IPS-20b (cell line): ENCODE measurements around the gene BMP5.

Experiments used
- H3K27ac ChIP-seq: one replicate; pipeline ENCODE4 v1.5.1; 2013; ENCODE audit warnings: low read length
- H3K27me3 ChIP-seq: 2 replicates; pipeline ENCODE4 v1.6.1; 2013; ENCODE audit warnings: mild to moderate bottlenecking, low read length, inconsistent platforms; ENCODE audit not compliant: insufficient read depth
- H3K36me3 ChIP-seq: 2 replicates; pipeline ENCODE4 v1.6.1; 2013; ENCODE audit warnings: low read depth, mild to moderate bottlenecking, inconsistent platforms, low read length, moderate library complexity; ENCODE audit not compliant: insufficient read depth
- H3K4me1 ChIP-seq: 2 replicates; pipeline ENCODE4 v1.6.1; 2013; ENCODE audit warnings: mild to moderate bottlenecking, control low read depth, inconsistent platforms, low read length, moderate library complexity; ENCODE audit not compliant: insufficient read depth
- H3K4me3 ChIP-seq: 2 replicates; pipeline ENCODE4 v1.5.1; 2013; ENCODE audit warnings: mild to moderate bottlenecking, low read length, inconsistent platforms
- H3K9ac ChIP-seq: 2 replicates; pipeline ENCODE4 v1.6.1; 2013; ENCODE audit warnings: low read depth, mild to moderate bottlenecking, inconsistent platforms, low read length, moderate library complexity
- H3K9me3 ChIP-seq: 2 replicates; pipeline ENCODE4 v1.6.1; 2013; ENCODE audit warnings: mild to moderate bottlenecking, low read depth, low read length, inconsistent platforms; ENCODE audit not compliant: insufficient read depth

The BMP5 gene

DNA sequence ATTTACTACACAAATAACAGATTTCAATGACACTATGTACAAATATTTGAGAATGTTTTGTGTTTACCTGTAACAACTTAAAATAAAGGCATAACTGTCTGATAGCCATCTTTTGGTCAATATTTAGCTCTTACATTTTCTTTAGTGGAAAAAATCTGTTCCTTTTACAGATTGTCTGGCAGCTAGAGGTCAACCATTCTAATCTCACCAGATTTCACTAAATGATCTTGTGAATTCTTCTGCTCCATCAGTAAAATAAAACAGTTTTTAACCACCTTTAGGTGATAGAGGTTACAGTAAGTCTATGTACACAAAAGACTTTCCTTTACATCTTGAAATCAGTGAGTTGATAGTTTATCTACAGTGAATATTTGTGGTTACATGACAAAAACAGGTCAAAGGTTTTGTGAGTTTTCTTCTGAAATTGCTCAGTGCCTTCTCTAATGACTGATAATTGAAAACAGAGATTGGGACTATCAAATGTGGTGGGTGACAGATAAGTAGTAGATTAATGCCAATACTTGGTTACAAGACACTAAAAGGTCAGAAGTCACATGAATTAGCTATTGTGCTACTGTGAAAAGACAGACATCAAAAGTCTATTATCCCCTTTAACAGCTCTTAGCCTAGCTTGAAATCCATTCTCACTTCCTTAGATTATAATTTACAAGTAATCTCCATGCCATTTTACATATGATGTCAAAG, 47.4 kb downstream of the BMP5 start:
- Histone ChIP-seq H3K9me3 (no peaks in the 10 kb centered on the region), H3K9ac (no peak overlapping the region), H3K27ac (no peak overlapping the region), H3K36me3 (no peaks in the 10 kb centered on the region), H3K4me1 (peaks cover 4% of the 10 kb centered on the region; the same call in 1 of the 2 replicates), H3K4me3 (no peak overlapping the region), H3K27me3 (no peaks in the 10 kb centered on the region)

DNA sequence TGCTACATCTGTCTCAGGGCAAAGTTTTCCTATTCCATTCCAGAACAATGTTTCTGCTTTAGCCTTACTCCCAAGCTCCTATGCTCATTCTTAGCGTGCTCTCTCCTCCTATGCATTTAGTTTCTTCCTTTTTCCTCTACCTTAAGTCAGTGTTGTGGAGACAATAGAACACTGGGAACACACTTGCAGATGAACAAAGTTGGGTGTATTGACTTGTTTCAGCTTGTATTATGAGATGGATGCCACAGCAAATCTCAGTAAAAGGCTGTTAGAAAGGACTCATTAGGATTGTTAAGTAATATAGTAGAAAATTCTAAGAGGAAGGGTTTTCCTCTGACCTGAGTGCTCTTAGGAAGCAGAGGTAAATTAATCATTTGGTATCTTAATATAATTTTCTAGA, 48.4 kb downstream of the BMP5 start:
- H3K9ac ChIP-seq, result no peak overlapping the region
- H3K4me3 ChIP-seq, result no peak overlapping the region
- H3K4me1 ChIP-seq, result peaks cover 4% of the 10 kb centered on the region; the same call in 1 of the 2 replicates
- no peaks in the 10 kb centered on the region for H3K9me3 ChIP-seq
- no peaks in the 10 kb centered on the region for H3K27me3 ChIP-seq
- no peak overlapping the region for H3K27ac ChIP-seq
- H3K36me3 ChIP-seq, result no peaks in the 10 kb centered on the region

DNA sequence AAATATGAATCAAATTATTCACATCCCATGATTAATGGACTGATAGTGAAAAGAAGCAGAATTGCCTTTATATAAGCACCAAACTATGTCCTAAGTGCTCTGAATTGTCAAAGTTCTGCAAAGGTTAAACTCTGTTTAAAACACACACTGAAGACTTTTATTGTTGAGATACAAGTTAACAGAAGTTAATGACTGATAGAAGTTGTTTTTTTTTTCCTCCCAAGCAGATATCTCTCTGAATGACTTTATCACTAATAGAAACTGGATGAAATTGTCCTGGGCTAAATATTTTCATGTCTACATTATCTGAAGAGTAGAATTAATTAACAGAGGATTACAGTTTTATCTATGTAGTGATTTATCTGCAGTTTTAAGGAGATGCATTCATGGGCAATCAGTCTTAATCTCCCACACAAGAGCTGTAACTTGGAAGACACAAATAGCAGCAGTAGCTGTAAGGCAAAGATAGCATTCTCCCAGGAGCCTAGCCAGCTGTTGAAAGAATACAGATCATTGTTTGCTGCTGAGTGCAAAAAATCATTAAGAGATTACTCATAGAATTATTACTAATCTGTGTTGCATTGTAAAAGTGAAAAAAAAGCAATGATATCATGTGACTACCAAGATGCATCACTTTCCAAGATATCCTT, 49.9 kb downstream of the BMP5 start:
- Histone ChIP-seq H3K9ac (no peak overlapping the region), H3K36me3 (no peaks in the 10 kb centered on the region), H3K4me1 (peaks cover 4% of the 10 kb centered on the region; the same call in 1 of the 2 replicates), H3K27me3 (no peaks in the 10 kb centered on the region), H3K9me3 (no peaks in the 10 kb centered on the region), H3K4me3 (no peak overlapping the region), H3K27ac (no peak overlapping the region)

DNA sequence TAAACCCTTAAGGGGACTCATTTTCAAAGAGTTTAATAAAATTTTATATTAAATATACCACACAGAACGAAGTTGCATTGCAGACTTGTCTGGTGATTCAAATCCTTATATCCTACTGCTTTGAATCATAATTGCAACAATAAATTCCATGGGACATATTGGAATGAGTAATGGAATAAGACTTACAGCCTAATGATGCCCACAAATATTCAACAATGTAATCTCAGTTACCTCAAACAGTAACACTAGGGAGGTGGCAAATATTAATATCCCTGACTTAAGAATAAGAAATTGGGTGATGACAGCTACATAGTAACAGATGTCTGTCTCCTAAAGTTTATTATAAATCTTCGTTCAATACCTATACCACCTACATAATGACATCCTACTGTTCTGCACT, 52.6 kb downstream of the BMP5 start:
- Histone ChIP-seq H3K36me3 (no peaks in the 10 kb centered on the region), H3K4me3 (no peak overlapping the region), H3K9me3 (no peaks in the 10 kb centered on the region), H3K27ac (no peak overlapping the region), H3K9ac (no peak overlapping the region), H3K27me3 (no peaks in the 10 kb centered on the region), H3K4me1 (no peaks in the 10 kb centered on the region)

DNA sequence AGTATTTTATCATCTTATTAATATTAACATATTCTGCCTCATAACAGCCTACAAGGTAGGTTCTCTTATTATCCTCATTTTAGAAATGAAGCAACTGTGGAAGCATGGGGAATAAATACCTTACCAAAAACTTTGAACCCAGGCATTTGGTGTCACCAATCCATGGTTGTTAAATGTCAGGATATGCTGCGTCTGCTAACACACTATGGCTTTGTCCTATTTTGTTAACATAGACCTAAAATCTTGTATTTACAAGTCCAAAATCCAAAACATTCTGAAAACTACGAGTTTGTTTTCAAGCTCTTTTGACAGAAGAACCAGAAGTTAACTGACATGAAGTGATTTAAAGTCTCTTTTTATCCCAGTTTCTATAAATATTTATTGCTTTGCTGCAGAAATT, 53.4 kb downstream of the BMP5 start:
- no peak overlapping the region for H3K4me3 ChIP-seq
- no peaks in the 10 kb centered on the region for H3K4me1 ChIP-seq
- H3K9ac ChIP-seq, result no peak overlapping the region
- H3K27me3 ChIP-seq, result no peaks in the 10 kb centered on the region
- no peaks in the 10 kb centered on the region for H3K36me3 ChIP-seq
- no peaks in the 10 kb centered on the region for H3K9me3 ChIP-seq
- no peak overlapping the region for H3K27ac ChIP-seq

DNA sequence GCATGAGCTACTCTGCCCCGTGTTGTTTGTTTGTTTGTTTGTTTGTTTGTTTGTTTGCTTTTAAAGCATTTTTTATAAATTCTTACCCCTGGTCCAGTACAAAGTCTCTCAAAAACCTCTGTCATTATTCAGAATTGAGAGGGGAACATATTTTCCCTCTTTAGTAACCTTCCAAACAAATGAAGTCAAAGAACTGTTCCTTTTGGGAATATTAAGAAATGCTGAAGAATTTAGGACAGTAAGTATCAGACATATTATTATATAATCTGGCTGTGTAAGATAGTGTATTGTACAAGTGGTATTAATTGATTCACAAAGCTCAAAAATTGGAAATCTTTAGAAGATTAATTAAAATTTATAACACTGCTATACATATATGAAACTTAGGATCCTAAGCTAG, 54.7 kb downstream of the BMP5 start:
- Histone ChIP-seq H3K4me3 (no peak overlapping the region), H3K36me3 (no peaks in the 10 kb centered on the region), H3K4me1 (no peaks in the 10 kb centered on the region), H3K27ac (no peak overlapping the region), H3K27me3 (no peaks in the 10 kb centered on the region), H3K9ac (no peak overlapping the region), H3K9me3 (no peaks in the 10 kb centered on the region)

DNA sequence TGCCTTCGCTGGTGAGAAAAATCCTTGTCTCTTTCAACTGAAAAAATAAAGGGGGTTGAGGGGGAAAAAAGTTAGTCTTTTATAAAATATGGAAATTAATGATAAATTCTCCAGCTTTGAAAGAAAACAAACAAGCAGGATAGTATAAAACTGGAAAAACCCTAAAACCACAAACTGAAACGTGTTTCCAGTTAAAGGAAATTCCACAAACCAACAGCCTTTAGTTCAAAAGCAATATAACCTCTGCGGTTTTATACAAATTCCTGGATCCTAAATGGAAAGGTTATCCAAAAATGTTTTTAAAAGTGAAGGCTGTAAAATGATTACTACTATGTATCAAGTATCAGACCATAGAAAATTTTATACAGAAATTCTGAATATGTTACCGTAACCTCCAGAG, 55.6 kb downstream of the BMP5 start:
- Histone ChIP-seq H3K4me1 (no peaks in the 10 kb centered on the region), H3K9me3 (no peaks in the 10 kb centered on the region), H3K27ac (no peak overlapping the region), H3K27me3 (no peaks in the 10 kb centered on the region), H3K36me3 (no peaks in the 10 kb centered on the region), H3K4me3 (no peak overlapping the region), H3K9ac (no peak overlapping the region)

DNA sequence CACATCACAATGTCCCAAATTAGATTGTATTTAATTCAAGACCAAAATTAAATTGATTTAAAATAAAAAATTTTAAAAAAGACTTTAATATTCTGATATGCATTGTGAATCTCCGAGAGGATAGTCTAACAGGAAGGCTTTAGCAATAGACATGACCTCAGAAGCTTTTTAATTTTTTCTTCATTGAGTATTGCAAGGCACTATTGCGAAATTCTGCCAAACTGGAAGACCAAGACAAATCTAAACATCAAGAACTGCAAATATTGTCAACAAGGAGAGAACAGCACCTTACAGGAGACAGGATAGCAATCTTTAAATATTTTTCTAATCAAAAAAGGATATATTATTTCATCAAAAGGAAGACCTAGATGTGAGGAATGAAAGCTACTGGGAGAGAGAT, 56.9 kb downstream of the BMP5 start:
- Histone ChIP-seq H3K4me1 (no peaks in the 10 kb centered on the region), H3K27me3 (no peaks in the 10 kb centered on the region), H3K9me3 (no peaks in the 10 kb centered on the region), H3K36me3 (no peaks in the 10 kb centered on the region), H3K27ac (no peak overlapping the region), H3K9ac (no peak overlapping the region), H3K4me3 (no peak overlapping the region)

DNA sequence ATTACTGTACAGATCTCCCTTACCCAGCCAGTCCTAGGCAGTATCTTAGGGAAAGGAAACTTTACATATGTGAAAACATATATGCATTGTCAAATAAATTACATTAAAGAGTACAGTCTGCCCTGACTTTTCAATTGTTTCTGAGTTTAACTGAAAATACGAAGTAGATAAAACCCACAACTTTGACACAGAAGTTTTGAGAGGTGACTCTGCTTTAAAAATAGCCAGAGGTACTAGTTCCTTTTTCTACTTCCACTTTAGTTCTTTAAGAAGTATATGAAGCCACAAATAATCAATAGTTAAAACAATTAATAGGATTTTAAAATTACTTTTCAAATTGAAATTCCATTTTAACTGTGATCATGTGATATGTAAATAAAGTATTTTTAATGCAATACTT, 62.9 kb downstream of the BMP5 start:
- H3K36me3 ChIP-seq, result no peaks in the 10 kb centered on the region
- H3K9ac ChIP-seq, result no peak overlapping the region
- no peaks in the 10 kb centered on the region for H3K9me3 ChIP-seq
- H3K27ac ChIP-seq, result no peak overlapping the region
- no peaks in the 10 kb centered on the region for H3K27me3 ChIP-seq
- H3K4me1 ChIP-seq, result no peaks in the 10 kb centered on the region
- H3K4me3 ChIP-seq, result no peak overlapping the region

DNA sequence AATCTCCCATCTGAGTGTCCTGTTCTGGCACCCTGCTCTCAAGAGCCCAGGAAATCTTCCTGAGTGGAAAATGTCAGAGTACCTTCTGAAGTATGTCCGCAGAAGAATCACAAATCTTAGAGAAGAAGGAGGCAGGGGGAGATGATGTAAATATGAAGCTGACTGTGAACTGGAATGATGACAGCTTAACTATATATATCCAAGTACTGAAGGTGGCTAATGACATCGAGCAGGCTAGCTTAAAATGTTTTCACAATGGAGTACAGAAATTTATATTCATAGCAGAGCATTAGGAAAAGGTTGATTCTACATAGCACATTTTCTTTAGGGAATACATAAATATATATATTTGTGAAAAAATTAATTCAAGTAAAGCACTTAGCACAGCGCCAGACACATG, 64.3 kb downstream of the BMP5 start:
- no peaks in the 10 kb centered on the region for H3K27me3 ChIP-seq
- H3K9ac ChIP-seq, result no peak overlapping the region
- H3K4me3 ChIP-seq, result no peak overlapping the region
- H3K9me3 ChIP-seq, result no peaks in the 10 kb centered on the region
- no peaks in the 10 kb centered on the region for H3K36me3 ChIP-seq
- no peaks in the 10 kb centered on the region for H3K4me1 ChIP-seq
- H3K27ac ChIP-seq, result no peak overlapping the region

DNA sequence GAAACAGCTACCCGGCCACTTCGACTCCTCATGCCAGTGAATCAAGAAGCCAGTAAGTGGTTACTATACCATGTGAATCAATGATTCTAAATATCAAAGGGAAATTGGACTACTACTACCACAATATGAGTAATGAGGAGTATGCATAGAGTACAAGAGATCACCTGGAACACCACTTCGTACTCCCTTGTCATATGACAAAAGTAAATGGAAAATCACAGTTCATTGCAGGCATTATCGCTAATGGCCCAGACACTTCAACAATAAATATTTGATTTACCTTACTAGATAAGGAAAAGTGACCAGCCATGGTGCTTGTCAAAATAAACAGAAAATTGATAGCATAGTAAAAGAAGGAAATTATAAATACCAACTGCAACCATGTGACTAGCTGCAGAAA, 73.1 kb downstream of the BMP5 start:
- H3K36me3 ChIP-seq, result no peaks in the 10 kb centered on the region
- no peaks in the 10 kb centered on the region for H3K4me1 ChIP-seq
- no peaks in the 10 kb centered on the region for H3K27me3 ChIP-seq
- H3K27ac ChIP-seq, result no peak overlapping the region
- no peak overlapping the region for H3K9ac ChIP-seq
- no peak overlapping the region for H3K4me3 ChIP-seq
- no peaks in the 10 kb centered on the region for H3K9me3 ChIP-seq

DNA sequence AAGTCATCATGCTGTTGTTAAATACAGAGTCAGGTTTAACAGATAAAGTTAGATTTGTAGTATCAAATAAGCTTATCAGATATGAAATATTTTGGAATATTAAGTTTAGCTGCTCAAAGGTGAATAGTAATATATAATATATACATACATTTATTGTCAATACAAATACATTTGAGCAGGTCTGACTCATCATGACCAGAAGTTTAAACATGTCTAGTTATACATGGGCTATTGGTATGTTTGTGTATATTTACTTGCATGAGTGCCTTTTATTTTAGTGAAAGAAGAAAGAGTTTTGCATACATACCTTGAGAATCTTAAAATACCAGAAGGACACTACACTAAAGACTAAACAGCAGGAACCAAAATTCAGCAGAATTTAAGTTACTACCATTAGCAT, 76.8 kb downstream of the BMP5 start:
- Histone ChIP-seq H3K4me1 (no peaks in the 10 kb centered on the region), H3K9ac (no peak overlapping the region), H3K4me3 (no peak overlapping the region), H3K36me3 (no peaks in the 10 kb centered on the region), H3K9me3 (no peaks in the 10 kb centered on the region), H3K27ac (no peak overlapping the region), H3K27me3 (no peaks in the 10 kb centered on the region)
